Measurements from ENCODE around the gene ECEL1. TPM values are rescaled to one million over a fixed set of nuclear protein-coding genes. Genes with fewer than 3 reads are reported as not detected.
"Not testable (repeated sequence)": the region's sequence is repeated elsewhere in the genome, so short reads cannot be mapped to it uniquely, and the experiment has no call there.

ECEL1 gene
- total RNA-seq, 2 donors from 2014 or later, result not detected

- Mint-ChIP-seq H3K36me3 (ENCODE audit: low read depth) (no peaks in the 10 kb centered on the region), H3K4me3 (no peak overlapping the region), H3K4me1 (no peaks in the 10 kb centered on the region), H3K27ac (no peak overlapping the region), H3K27me3 (peaks cover 35% of the 10 kb centered on the region)
- H3K9me3 ChIP-seq (ENCODE audit: control insufficient read depth, low read length, poor library complexity, severe bottlenecking), result no peaks in the 10 kb centered on the region
- DNase-seq (no peak), ATAC-seq (no peak)
Observed at GRCh38 chr2:232464544-232464885, 23.1 kb downstream of the ECEL1 start.

- Mint-ChIP-seq H3K4me3 (no peak overlapping the region), H3K27ac (no peak overlapping the region), H3K36me3 (ENCODE audit: low read depth) (no peaks in the 10 kb centered on the region), H3K4me1 (no peaks in the 10 kb centered on the region), H3K27me3 (peaks cover 41% of the 10 kb centered on the region)
- ATAC-seq, result no peak
- no peak for DNase-seq
- no peaks in the 10 kb centered on the region for H3K9me3 ChIP-seq (ENCODE audit: control insufficient read depth, low read length, poor library complexity, severe bottlenecking)
Observed at GRCh38 chr2:232463701-232464543, 23.7 kb downstream of the ECEL1 start.

- ATAC-seq (no peak), DNase-seq (no peak)
- Mint-ChIP-seq H3K36me3 (ENCODE audit: low read depth) (no peaks in the 10 kb centered on the region), H3K27me3 (peaks cover 47% of the 10 kb centered on the region), H3K4me3 (no peak overlapping the region), H3K4me1 (no peaks in the 10 kb centered on the region), H3K27ac (no peak overlapping the region)
- no peaks in the 10 kb centered on the region for H3K9me3 ChIP-seq (ENCODE audit: control insufficient read depth, low read length, poor library complexity, severe bottlenecking)
Observed at GRCh38 chr2:232460171-232460570, 27.5 kb downstream of the ECEL1 start.

GRCh38 chr2:232459419-232460035 is 28.1 kb downstream of the ECEL1 start:
- Mint-ChIP-seq H3K36me3 (ENCODE audit: low read depth) (no peaks in the 10 kb centered on the region), H3K27ac (no peak overlapping the region), H3K27me3 (peaks cover 51% of the 10 kb centered on the region), H3K4me1 (no peaks in the 10 kb centered on the region), H3K4me3 (no peak overlapping the region)
- no peak for ATAC-seq
- H3K9me3 ChIP-seq (ENCODE audit: control insufficient read depth, low read length, poor library complexity, severe bottlenecking), result no peaks in the 10 kb centered on the region
- DNase-seq, result no peak

- Mint-ChIP-seq H3K4me1 (no peaks in the 10 kb centered on the region), H3K4me3 (no peak overlapping the region), H3K27ac (no peak overlapping the region), H3K36me3 (ENCODE audit: low read depth) (no peaks in the 10 kb centered on the region), H3K27me3 (peaks cover 46% of the 10 kb centered on the region)
- no peaks in the 10 kb centered on the region for H3K9me3 ChIP-seq (ENCODE audit: control insufficient read depth, low read length, poor library complexity, severe bottlenecking)
- ATAC-seq (no peak), DNase-seq (no peak)
Observed at GRCh38 chr2:232458661-232459418, 28.8 kb downstream of the ECEL1 start.

- no peak for DNase-seq
- Mint-ChIP-seq H3K27me3 (peaks cover 48% of the 10 kb centered on the region), H3K4me3 (no peak overlapping the region), H3K4me1 (no peaks in the 10 kb centered on the region), H3K36me3 (ENCODE audit: low read depth) (no peaks in the 10 kb centered on the region), H3K27ac (no peak overlapping the region)
- ATAC-seq, result no peak
- H3K9me3 ChIP-seq (ENCODE audit: control insufficient read depth, low read length, poor library complexity, severe bottlenecking), result no peaks in the 10 kb centered on the region
Observed at GRCh38 chr2:232458051-232458660, 29.5 kb downstream of the ECEL1 start.

- no peak for DNase-seq
- no peaks in the 10 kb centered on the region for H3K9me3 ChIP-seq (ENCODE audit: control insufficient read depth, low read length, poor library complexity, severe bottlenecking)
- Mint-ChIP-seq H3K4me3 (no peak overlapping the region), H3K36me3 (ENCODE audit: low read depth) (no peaks in the 10 kb centered on the region), H3K27me3 (peaks cover 41% of the 10 kb centered on the region), H3K4me1 (no peaks in the 10 kb centered on the region), H3K27ac (no peak overlapping the region)
- ATAC-seq, result no peak
Observed at GRCh38 chr2:232457121-232458011, 30.3 kb downstream of the ECEL1 start.

GRCh38 chr2:232456296-232457120 is 31.1 kb downstream of the ECEL1 start:
- Mint-ChIP-seq H3K36me3 (ENCODE audit: low read depth) (no peaks in the 10 kb centered on the region), H3K4me3 (no peak overlapping the region), H3K4me1 (no peaks in the 10 kb centered on the region), H3K27me3 (peaks cover 44% of the 10 kb centered on the region), H3K27ac (no peak overlapping the region)
- H3K9me3 ChIP-seq (ENCODE audit: control insufficient read depth, low read length, poor library complexity, severe bottlenecking), result no peaks in the 10 kb centered on the region
- DNase-seq, result no peak
- no peak for ATAC-seq

GRCh38 chr2:232455426-232456255 is 32.0 kb downstream of the ECEL1 start, which contains the start of gene ALPI:
Gene ALPI, plus strand, starts transcription at chr2:232456153. Its CDS starts 47 bp downstream, at chr2:232456200.
- ATAC-seq, result no peak
- Mint-ChIP-seq H3K27me3 (peaks cover 45% of the 10 kb centered on the region), H3K27ac (no peak within 1 kb of the TSS), H3K4me3 (no peak within 1 kb of the TSS), H3K36me3 (ENCODE audit: low read depth) (no peaks in the 10 kb centered on the region), H3K4me1 (no peaks in the 10 kb centered on the region)
- DNase-seq, result no peak
- H3K9me3 ChIP-seq (ENCODE audit: control insufficient read depth, low read length, poor library complexity, severe bottlenecking), result no peaks in the 10 kb centered on the region

GRCh38 chr2:232454630-232455029 is 33.0 kb downstream of the ECEL1 start:
- Mint-ChIP-seq H3K4me1 (no peaks in the 10 kb centered on the region), H3K27ac (no peak overlapping the region), H3K27me3 (peaks cover 37% of the 10 kb centered on the region), H3K36me3 (ENCODE audit: low read depth) (no peaks in the 10 kb centered on the region), H3K4me3 (no peak overlapping the region)
- DNase-seq (no peak), ATAC-seq (no peak)
- H3K9me3 ChIP-seq (ENCODE audit: control insufficient read depth, low read length, poor library complexity, severe bottlenecking), result no peaks in the 10 kb centered on the region

- H3K27ac Mint-ChIP-seq; H3K4me3 Mint-ChIP-seq; ATAC-seq; DNase-seq; H3K9me3 ChIP-seq (ENCODE audit: control insufficient read depth, low read length, poor library complexity, severe bottlenecking); H3K36me3 Mint-ChIP-seq (ENCODE audit: low read depth); H3K4me1 Mint-ChIP-seq: not testable (repeated sequence)
- H3K27me3 Mint-ChIP-seq, result peaks cover 19% of the 10 kb centered on the region
Observed at GRCh38 chr2:232451645-232452044, 36.0 kb downstream of the ECEL1 start.
